DND-41 (cell line): Measurements from ENCODE around the gene U2SURP.

Experiments
- CTCF ChIP-seq: IDR thresholded peaks from 2 replicates; pipeline ENCODE4 v1.5.1; 2012; ENCODE audit warnings: borderline replicate concordance, low read length, moderate library complexity, mild to moderate bottlenecking; ENCODE audit not compliant: poor library complexity, severe bottlenecking; ENCODE audit errors: extremely low read depth
- EZH2 ChIP-seq: IDR thresholded peaks from 3 replicates; pipeline ENCODE4 v1.6.1; 2012; ENCODE audit warnings: borderline replicate concordance, low read depth, mild to moderate bottlenecking, moderate library complexity, low read length, inconsistent platforms; ENCODE audit not compliant: severe bottlenecking

GRCh38 chr3:142963516-142964448, 37.6 kb upstream of the U2SURP start, which contains the start of gene PAQR9:
- TF ChIP-seq CTCF (no peak), EZH2 (no peak)
